ENCODE measurements around the gene UBE2E1.

Gene UBE2E1

DNA sequence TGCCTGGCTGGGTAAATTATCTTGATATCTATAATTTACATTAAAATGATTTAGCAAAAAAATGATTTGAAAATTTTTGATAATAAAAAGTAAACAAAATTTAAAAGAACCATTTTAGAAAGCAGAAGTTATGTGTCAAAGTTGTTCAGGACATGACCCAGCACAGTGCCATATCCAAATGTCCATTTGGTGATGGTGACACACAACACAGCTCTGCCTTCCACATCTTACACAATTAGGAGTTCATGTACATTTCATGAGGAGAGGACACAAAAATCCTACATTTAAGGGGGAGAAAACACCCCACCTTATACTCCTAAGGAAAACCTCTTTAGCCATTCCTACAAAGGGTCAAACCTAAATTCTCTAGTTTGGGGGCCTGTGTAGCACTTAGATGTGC is 10.7 kb upstream of the UBE2E1 start:
- DNase-seq = no peak
- Histone ChIP-seq H3K9me3 (no peaks in the 10 kb centered on the region), H3K27ac (no peak overlapping the region), H3K27me3 (no peaks in the 10 kb centered on the region), H3K4me3 (no peak overlapping the region), H3K36me3 (no peaks in the 10 kb centered on the region), H3K4me1 (no peaks in the 10 kb centered on the region)
- intact Hi-C loops (cut with DNase I; ENCODE audit: low total_unique reads) = no loop called here
- TF ChIP-seq, protein P1, sequence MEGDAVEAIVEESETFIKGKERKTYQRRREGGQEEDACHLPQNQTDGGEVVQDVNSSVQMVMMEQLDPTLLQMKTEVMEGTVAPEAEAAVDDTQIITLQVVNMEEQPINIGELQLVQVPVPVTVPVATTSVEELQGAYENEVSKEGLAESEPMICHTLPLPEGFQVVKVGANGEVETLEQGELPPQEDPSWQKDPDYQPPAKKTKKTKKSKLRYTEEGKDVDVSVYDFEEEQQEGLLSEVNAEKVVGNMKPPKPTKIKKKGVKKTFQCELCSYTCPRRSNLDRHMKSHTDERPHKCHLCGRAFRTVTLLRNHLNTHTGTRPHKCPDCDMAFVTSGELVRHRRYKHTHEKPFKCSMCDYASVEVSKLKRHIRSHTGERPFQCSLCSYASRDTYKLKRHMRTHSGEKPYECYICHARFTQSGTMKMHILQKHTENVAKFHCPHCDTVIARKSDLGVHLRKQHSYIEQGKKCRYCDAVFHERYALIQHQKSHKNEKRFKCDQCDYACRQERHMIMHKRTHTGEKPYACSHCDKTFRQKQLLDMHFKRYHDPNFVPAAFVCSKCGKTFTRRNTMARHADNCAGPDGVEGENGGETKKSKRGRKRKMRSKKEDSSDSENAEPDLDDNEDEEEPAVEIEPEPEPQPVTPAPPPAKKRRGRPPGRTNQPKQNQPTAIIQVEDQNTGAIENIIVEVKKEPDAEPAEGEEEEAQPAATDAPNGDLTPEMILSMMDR (IDR thresholded peaks at IDR 0.05) = no peak

DNA sequence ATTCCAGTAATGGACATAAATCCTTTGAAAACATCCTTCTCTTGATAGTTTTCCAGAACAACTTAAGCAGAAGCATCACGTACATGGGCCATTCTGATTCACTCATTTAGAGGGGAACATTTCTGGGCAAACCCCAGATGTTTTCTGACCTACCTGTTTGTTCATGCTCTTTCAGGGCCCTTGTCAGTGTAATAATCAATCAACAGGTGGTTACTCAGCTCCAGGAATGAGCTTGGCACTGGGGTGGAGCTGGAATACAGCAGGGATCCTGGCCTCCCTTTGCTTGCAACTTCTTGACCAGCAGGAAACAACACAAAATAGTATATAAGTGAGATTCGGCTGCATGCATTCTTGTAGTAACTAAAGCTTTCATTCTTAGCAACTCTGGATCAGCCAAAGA is 9.2 kb upstream of the UBE2E1 start:
- no peaks in the 10 kb centered on the region for H3K36me3 ChIP-seq
- H3K27me3 ChIP-seq = no peaks in the 10 kb centered on the region
- H3K4me3 ChIP-seq = no peak overlapping the region
- no peaks in the 10 kb centered on the region for H3K9me3 ChIP-seq
- no peaks in the 10 kb centered on the region for H3K4me1 ChIP-seq
- intact Hi-C loops (cut with DNase I; ENCODE audit: low total_unique reads) = no loop called here
- TF ChIP-seq, protein P1 (IDR thresholded peaks at IDR 0.05) = no peak
- no peak overlapping the region for H3K27ac ChIP-seq
- DNase-seq = no peak

DNA sequence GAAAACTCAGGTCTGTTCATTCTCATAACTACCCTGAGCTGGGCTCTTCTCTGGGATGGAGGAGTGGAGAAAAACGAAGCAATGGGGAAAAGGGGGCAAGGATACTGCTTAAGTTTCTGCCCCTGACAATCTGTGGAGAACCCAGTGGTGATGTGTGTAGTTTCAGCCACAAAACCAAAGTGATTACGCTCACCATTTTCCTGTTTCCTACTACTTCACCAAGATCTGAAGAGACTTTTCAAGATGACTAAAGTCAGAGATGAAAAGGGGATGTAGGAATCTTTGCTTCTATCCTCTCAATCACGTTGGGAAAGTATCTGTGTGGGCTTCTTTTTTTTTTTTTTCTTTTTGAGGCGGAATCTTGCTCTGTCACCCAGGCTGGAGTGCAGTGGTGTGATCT is 8.3 kb upstream of the UBE2E1 start:
- TF ChIP-seq, protein P1 (IDR thresholded peaks at IDR 0.05) = no peak
- DNase-seq = no peak
- no peaks in the 10 kb centered on the region for H3K27me3 ChIP-seq
- intact Hi-C loops (cut with DNase I; ENCODE audit: low total_unique reads) = no loop called here
- no peaks in the 10 kb centered on the region for H3K36me3 ChIP-seq
- H3K9me3 ChIP-seq = no peaks in the 10 kb centered on the region
- no peak overlapping the region for H3K27ac ChIP-seq
- H3K4me1 ChIP-seq = no peaks in the 10 kb centered on the region
- H3K4me3 ChIP-seq = no peak overlapping the region

DNA sequence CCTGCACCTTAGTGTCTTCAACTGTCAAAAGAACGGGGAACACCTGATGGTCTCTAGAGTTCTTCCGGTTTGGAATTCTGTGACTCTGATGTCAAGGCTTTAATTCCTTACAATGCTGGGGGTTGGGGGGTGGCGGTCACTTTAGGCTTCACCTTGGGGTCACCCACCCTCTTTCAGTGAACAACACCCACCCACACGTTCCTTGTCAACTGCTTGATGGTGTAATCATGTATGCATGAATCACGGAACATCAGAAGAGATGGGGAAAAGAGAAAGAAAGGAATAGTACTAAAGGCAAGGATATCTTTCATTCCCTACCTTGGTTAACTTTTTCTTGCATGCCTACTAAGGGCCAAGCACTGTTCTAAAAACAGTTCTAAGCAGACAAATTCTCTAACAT is 7.3 kb upstream of the UBE2E1 start:
- no peak overlapping the region for H3K27ac ChIP-seq
- intact Hi-C loops (cut with DNase I; ENCODE audit: low total_unique reads) = no loop called here

DNA sequence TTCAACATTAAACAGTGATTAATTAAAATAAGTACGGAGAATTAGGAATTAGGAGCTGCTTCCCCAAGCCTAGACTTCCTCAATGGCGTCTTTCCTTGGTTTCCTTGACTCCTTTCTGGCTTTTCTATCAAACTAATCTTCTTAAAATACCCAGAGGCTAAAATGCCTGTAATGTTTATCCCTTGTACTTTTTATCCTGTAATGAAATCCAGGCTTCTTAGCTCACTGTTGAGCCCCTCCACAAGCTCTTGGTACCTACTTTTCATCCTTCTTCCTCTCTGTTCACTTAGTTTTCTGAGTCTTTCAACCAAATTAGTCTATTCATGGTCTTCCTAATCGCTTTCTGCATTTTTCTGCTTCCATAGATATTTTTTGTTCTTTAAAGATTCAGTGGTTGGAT is 6.9 kb upstream of the UBE2E1 start:
- H3K4me3 ChIP-seq = no peak overlapping the region

More for the DNA sequence above, 7.3 kb upstream of the UBE2E1 start:
- Histone ChIP-seq H3K9me3 (no peaks in the 10 kb centered on the region), H3K36me3 (no peaks in the 10 kb centered on the region), H3K4me1 (no peaks in the 10 kb centered on the region), H3K4me3 (no peak overlapping the region), H3K27me3 (no peaks in the 10 kb centered on the region)
- TF ChIP-seq, protein P1 (IDR thresholded peaks at IDR 0.05) = no peak
- no peak for DNase-seq

More for the DNA sequence above, 6.9 kb upstream of the UBE2E1 start:
- intact Hi-C loops (cut with DNase I; ENCODE audit: low total_unique reads) = no loop called here
- Histone ChIP-seq H3K36me3 (no peaks in the 10 kb centered on the region), H3K9me3 (no peaks in the 10 kb centered on the region), H3K4me1 (no peaks in the 10 kb centered on the region), H3K27me3 (no peaks in the 10 kb centered on the region), H3K27ac (no peak overlapping the region)
- TF ChIP-seq, protein P1 (IDR thresholded peaks at IDR 0.05) = no peak
- no peak for DNase-seq
